ENCODE measurements around the gene LDLRAD4. TPM values are rescaled to one million over a fixed set of nuclear protein-coding genes. Genes with fewer than 3 reads are reported as not detected.

Gene LDLRAD4
- polyA plus RNA-seq, 3 donors: 9.5 to 10.1 (median 9.6) TPM

DNA sequence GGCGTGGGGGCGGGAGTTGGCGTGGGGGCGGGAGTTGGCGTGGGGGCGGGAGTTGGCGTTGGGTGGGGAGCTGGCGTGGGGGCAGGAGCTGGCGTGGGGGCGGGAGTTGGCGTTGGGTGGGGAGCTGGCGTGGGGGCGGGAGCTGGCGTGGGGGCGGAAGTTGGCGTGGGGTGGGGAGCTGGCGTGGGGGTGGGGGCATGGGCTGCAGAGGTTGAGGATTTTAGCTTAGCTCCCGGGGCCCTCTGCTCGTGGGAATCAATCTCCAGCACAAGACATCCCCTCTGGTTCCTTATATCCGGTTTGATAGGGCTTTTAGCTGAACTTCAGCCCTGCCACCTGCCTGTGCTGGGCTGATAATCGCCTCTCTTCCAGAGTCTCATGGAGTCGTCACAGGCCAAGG is 177.0 kb downstream of the LDLRAD4 start:
- DNase-seq (ENCODE audit: low read depth in 3 of 3, low spot score in 2 of 3): no peak

DNA sequence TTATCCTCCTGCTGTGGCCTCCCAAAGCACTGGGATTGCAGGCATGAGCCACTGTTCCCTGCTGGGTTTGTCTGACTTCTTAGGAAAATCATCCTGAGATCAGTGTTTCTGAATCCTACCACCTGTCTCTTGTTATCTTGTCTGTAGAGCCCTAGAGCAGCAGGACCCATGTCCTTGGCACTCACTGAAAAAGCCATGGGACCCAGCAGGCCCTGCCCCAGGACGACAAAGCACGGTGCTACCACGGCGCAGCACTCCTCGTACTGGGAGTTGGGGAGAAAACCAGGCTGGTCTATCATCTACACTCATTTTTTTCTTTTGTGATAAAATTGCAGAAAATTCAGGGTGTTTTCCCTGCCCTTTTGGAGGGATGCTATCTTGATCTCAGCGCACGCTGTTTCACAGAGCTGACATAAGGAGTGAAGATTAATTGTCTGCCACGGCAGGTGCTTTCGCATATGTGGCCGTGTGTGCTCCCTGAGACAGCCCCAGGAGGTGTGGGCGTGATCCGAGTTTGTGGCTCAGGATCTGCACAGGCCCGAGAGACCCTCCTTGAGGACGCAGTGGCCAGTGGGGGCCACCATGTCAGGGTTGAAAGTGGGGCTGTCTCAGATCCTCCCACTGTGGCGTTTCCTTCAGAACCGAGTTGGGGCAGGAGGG is 179.1 kb downstream of the LDLRAD4 start:
- no peak for DNase-seq (ENCODE audit: low read depth in 3 of 3, low spot score in 2 of 3)

DNA sequence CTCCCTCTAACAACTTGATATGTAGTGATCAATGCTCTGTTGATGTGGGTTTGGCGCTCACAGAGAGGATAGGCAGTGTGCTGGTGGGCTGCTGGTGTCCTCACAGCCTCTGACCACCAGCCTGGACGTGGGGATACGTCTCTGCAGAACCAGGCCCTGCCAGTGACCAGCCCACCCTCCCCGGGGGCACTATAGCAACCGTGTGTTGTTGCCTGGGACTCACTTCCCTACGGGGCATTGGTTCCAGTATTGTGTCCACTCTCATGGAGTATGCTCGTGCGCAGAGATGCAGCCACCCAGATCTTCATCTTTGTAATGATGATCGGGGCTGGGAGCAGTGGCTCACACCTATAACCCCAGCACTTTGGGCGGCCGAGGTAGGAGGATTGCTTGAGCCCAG is 180.1 kb downstream of the LDLRAD4 start:
- no peak for DNase-seq (ENCODE audit: low read depth in 3 of 3, low spot score in 2 of 3)

GRCh38 chr18:13399511-13399910 is 181.0 kb downstream of the LDLRAD4 start:
- no peak for DNase-seq (ENCODE audit: low read depth in 3 of 3, low spot score in 2 of 3)

DNA sequence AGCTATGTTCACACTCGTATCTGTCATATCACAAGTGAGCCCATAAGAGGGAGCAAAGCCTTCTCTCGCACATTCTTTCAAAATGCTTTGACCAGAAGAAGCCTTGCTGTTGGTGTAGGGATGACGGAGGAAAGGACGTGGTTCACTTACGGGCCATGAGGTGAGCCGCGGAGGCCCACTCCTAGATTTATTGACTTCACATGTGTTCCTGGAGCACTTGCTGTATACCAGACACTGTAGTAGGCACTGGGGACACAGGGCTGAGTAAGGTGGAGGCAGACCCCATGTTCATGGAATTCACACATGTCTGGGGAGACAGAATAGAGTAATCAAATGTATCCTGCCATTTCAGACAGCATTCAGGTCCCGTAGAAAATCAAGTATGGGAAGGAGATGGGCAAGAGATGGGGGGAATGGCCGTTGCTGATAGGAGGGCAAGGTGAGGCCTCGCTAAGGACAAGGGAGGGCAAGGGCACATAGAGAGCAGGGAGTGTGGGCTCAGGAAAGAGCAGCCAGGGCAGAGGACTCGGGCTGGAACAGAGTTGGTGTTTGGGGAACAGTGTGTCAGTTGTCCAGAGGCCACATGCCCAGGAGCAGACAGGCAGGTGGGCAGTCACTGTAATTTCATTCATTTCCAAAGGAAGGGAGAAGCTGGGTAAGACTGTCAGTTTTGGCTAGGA is 182.2 kb downstream of the LDLRAD4 start:
- DNase-seq (ENCODE audit: low read depth in 3 of 3, low spot score in 2 of 3): no peak

DNA sequence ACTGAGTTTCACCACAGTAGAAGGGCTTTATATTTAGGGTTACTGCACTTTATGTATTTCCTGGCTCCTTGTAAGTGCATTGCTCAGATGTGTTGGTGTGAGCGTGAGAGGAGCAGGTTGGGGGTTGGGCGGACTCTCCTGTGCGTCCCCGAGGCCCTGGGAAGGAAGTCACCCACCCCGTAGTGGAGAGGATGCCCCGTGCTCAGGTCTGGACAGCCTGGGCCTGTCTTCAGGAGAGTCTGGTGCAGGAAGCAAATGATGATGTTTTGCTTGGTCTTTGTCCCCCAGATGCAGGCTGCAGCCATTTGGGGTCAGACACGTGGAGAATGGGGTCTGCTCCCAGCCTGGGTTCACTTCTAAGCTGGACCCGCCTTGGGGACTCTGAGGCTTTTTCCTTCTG is 182.8 kb downstream of the LDLRAD4 start:
- DNase-seq (ENCODE audit: low read depth in 3 of 3, low spot score in 2 of 3): no peak

- DNase-seq (ENCODE audit: low read depth in 3 of 3, low spot score in 2 of 3): no peak
Observed at GRCh38 chr18:13401826-13402225, 183.3 kb downstream of the LDLRAD4 start.

DNA sequence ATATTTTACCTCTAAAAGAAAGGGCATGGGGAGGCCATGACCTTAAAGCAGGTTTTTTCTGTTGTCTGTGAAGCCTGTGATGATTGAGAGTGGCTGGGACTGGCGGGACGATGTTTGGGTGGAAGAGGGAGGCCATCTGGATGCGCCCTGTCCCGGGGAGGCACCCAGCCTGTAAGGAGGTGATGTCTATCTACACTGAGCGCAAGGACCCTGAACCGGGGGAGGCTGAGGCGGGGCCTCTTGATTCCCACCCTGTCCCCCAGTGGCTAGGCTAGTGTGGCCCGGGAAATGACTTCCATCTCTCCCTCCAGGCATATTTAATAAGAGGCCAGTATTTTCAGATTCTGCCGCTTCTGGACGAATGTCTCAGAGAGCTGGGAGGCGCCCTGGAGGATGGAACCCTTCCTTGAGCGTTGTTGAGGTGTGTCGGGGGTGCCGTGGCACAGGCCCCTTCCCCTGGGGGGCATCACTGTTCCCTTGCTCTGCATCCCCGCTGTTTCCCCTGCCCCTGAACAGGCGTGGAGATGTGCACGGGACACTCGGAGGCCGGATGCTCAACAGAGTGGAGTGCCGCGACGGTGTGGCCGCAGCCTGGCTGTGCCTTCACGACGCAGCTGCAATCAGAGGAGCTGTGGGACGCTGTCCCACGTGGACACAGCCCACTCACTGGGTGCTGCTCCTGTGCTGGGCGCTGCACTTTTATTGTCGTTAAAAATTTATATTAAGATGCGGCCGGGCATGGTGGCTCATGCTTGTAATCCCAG is 185.4 kb downstream of the LDLRAD4 start:
- no peak for DNase-seq (ENCODE audit: low read depth in 3 of 3, low spot score in 2 of 3)

DNA sequence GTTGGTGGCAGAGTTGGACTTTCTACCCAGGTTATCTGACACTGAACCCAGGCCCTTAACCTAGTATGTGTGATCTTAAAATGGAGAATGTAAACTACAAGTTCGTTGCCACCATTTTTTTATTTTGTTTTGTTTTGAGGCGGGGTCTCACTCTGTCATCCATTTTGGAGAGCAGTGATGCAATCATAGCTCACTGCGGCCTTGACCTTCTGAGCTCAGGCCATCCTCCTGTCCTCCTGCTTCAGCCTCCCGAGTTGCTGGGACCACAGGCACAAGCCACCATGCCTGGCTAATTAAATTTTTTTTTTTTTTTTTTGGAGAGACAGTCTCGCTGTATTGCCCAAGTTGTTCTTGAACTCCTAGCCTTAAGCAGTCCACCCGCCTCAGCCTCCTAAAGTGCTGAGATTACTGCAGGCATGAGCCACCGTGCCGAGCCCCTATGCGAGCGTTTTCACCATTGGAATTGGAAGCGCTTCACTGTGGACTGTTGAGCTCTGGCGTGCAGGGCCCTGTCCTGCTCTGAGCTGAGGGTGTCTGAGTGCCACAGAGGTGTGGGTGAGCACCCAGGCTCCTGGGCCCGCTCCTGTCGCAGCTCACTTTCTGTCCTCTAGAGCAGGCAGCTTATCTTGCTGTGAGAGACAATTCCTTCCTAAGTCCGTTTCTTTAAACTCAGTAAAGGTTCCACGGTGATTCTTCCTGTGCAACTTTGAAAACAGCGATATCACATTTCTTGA is 186.9 kb downstream of the LDLRAD4 start:
- no peak for DNase-seq (ENCODE audit: low read depth in 3 of 3, low spot score in 2 of 3)

DNA sequence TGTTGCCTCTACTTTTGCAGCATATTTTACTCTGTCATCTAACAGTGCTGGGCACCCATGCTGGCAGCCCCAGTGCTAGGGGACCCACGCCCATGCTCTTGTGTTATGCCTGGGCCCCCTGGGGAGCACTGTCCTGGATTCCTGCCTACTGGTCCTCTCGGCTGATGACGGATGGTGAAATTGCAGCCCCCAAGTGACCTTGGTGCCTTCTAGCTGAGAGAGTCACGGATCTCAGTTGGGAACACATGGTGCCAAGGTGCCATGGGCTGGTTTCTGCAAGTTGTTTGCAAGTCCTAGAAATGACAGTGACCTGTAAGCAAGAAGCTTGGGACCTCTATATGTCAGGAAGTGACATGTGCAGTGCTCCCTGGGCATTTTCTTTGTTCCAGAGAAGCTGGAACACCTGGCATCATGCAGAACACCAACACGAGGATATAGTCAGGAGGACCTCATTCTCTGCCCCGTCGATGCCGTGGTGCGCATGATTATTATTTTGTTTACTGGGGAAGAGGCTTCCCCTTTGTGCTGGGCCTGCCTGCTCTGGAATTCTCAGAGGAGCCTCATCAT is 187.6 kb downstream of the LDLRAD4 start:
- no peak for DNase-seq (ENCODE audit: low read depth in 3 of 3, low spot score in 2 of 3)

DNA sequence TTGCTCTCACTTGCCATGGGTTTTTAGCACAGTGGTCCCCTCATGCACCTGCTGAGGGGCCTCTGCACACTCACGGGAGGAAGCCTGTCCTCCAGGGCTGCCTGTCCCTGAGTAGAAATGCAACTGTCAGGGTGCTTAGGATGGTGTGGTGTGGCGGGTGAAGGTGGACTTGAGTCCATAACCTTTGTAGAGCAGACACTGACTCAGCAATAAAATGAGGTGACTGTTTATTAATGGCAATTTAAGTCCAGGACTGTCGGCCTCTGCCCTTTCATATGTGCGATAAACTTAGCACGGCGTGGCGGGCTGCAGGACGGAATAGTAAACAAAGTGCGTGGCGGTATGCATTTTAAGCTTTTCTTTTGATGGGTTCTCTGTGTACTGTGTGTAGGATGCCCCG is 188.2 kb downstream of the LDLRAD4 start:
- DNase-seq (ENCODE audit: low read depth in 3 of 3, low spot score in 2 of 3): no peak

- no peak for DNase-seq (ENCODE audit: low read depth in 3 of 3, low spot score in 2 of 3)
Observed at GRCh38 chr18:13407484-13407883, 188.9 kb downstream of the LDLRAD4 start.

- DNase-seq (ENCODE audit: low read depth in 3 of 3, low spot score in 2 of 3): no peak
Observed at GRCh38 chr18:13409026-13409425, 190.5 kb downstream of the LDLRAD4 start.

DNA sequence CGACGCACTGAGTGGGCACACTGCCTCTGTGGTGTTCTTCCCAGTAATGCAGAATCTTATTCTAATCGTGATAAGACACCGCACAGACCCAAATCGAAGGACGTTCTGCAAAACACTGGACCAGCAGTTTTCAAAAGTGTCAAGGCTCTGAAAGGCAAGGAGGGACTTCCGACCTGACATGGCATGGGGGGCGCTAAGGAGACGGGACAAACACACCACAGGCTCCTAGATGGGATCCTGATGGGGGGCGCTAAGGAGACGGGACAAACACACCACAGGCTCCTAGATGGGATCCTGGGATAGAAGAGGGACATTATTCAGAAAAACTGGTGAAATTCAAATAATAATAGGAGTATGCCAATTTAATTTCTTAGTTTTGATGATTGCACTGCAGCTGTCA is 191.4 kb downstream of the LDLRAD4 start:
- DNase-seq (ENCODE audit: low read depth in 3 of 3, low spot score in 2 of 3): no peak

DNA sequence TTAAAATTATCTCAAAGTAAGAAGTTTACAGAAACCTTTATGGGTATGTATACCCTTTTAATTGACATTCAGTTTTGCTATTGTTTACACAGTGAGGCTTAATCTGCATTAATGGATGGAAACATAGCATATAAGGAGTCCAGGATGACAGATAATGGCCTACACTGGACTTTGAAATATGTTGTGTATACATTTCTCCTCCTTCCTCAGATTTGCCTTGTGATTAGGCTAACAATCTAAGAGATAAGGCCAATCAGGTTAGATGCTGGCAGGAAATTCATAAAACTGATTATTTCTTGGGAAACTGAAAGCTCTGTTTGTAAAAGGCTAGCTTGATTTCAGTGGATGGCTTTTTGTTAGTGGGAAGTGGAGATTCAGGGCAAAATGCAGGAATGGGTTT is 191.9 kb downstream of the LDLRAD4 start:
- DNase-seq (ENCODE audit: low read depth in 3 of 3, low spot score in 2 of 3): no peak

GRCh38 chr18:13412017-13412416 is 193.5 kb downstream of the LDLRAD4 start:
- DNase-seq (ENCODE audit: low read depth in 3 of 3, low spot score in 2 of 3): no peak

- DNase-seq (ENCODE audit: low read depth in 3 of 3, low spot score in 2 of 3): no peak
Observed at GRCh38 chr18:13412901-13413300, 194.3 kb downstream of the LDLRAD4 start.

- DNase-seq (ENCODE audit: low read depth in 3 of 3, low spot score in 2 of 3): no peak
Observed at GRCh38 chr18:13414102-13414501, 195.5 kb downstream of the LDLRAD4 start.

DNA sequence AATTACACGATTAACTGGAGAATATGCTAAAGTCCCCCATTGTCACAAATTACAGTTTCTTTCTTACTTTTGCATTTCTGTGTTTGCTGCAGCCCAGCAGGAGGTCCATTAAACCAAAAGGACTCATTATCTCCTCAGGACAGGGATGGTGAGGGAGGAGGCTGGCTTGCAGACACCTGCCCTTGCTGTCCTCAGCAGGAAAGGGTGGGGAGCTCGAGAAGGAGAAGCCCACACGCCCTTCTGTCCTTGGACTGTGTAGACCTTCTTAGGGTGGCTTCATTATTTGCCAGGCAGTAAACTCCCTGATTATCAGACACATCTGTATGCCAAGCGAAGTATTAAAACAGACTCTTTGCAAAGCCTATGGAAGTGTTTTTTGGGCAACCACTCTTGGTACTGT is 196.0 kb downstream of the LDLRAD4 start:
- DNase-seq (ENCODE audit: low read depth in 3 of 3, low spot score in 2 of 3): no peak

- no peak for DNase-seq (ENCODE audit: low read depth in 3 of 3, low spot score in 2 of 3)
Observed at GRCh38 chr18:13415736-13416135, 197.2 kb downstream of the LDLRAD4 start.

DNA sequence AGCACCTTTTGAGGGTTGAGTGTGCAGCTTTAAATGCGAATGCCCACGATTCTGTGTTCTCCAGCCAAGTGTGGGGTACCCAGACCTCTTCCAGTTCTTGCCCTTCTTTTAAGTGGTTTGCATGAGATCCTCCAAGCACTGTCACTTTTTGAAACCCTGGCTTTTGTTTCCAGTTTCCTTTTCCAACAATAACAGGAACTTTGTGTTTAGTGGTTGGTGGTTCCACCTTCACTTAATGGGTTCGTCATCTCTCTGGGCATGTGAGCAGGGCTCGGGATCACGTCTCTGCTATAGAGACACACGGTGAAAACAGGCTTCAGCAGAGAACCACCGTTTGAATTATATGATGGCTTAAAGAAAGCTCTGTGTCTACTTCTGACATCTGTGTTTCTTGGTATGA is 197.6 kb downstream of the LDLRAD4 start:
- no peak for DNase-seq (ENCODE audit: low read depth in 3 of 3, low spot score in 2 of 3)

All from right renal cortex interstitium (tissue), 3 donors.